HFF-Myc (cell line): ENCODE results near the gene ADGRL2.

Experiments used
- DNase-seq: peaks from one replicate; pipeline ENCODE4 v3.0.0-alpha.2; 2011; ENCODE audit warnings: low read depth; ENCODE audit errors: extremely low read depth
- H3K4me3 ChIP-seq: replicated peaks from 2 replicates; pipeline ENCODE4 v1.5.1; 2011; ENCODE audit warnings: low read depth, mild to moderate bottlenecking, control low read depth, low read length
- TF ChIP-seq, protein P1 (sequence below): IDR thresholded peaks from 2 replicates; pipeline ENCODE4 v1.5.1; 2012; ENCODE audit warnings: mild to moderate bottlenecking, low read depth, low read length, control low read depth; ENCODE audit errors: missing control alignments

ADGRL2 gene

DNA sequence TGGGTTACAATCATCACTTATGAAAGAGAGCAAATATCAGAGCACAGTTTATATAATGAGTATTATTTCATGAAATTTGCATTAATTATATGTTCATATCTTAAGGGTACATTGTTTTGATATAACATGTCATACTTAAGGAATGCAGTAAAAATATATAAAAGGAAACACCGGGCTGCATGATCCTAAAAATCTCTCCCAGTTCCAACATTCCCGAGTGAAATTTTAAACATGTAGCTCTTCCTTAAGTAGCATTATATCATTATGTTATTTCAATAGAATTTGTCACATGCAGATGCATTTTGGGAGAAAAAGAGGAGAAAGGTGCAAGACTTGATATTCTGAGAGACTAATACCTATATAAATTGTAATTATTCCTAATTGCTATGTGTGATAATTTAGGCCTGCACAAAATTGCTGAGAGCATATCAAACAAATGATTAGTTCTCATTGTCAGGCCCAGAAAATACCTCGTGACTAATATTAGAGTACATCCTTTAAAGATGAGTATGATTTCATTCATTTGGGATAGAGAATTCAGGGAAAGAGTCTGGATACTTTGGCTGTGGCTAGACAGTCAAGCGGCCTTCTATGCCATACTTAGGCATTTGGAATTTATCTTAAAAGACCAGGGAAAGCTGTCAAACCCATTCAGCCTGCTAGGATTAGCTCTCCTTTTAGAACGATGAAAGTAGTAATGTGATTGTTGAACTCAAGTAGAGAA, 86.8 kb downstream of the ADGRL2 start:
- no peak overlapping the region for H3K4me3 ChIP-seq
- TF ChIP-seq, protein P1, sequence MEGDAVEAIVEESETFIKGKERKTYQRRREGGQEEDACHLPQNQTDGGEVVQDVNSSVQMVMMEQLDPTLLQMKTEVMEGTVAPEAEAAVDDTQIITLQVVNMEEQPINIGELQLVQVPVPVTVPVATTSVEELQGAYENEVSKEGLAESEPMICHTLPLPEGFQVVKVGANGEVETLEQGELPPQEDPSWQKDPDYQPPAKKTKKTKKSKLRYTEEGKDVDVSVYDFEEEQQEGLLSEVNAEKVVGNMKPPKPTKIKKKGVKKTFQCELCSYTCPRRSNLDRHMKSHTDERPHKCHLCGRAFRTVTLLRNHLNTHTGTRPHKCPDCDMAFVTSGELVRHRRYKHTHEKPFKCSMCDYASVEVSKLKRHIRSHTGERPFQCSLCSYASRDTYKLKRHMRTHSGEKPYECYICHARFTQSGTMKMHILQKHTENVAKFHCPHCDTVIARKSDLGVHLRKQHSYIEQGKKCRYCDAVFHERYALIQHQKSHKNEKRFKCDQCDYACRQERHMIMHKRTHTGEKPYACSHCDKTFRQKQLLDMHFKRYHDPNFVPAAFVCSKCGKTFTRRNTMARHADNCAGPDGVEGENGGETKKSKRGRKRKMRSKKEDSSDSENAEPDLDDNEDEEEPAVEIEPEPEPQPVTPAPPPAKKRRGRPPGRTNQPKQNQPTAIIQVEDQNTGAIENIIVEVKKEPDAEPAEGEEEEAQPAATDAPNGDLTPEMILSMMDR = no peak
- DNase-seq = no peak

DNA sequence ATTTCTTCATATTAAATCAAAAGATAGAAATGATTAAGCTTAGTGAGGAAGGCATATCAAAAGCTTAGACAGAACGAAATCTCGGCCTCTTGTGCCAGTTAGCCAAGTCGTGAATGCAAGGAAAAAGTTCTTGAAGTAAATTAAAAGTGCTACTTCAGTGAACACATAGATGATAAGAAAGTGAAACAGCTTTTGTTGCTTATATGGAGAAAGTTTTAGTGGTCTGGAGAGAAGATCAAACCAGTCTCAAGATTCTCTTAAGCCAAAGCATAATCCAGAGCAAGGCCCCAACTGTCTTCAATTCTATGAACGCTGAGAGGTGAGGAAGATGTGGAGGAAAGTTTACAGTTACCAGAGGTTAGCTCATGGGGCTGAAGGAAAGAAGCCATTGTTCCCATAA, 88.4 kb downstream of the ADGRL2 start:
- no peak overlapping the region for H3K4me3 ChIP-seq
- TF ChIP-seq, protein P1 = no peak
- no peak for DNase-seq

GRCh38 chr1:81894867-81895266, 94.1 kb downstream of the ADGRL2 start:
- no peak for DNase-seq
- H3K4me3 ChIP-seq = no peak overlapping the region
- TF ChIP-seq, protein P1 = no peak

GRCh38 chr1:81899214-81899821, 98.6 kb downstream of the ADGRL2 start:
- TF ChIP-seq, protein P1 = no peak
- H3K4me3 ChIP-seq = no peak overlapping the region
- DNase-seq = no peak

DNA sequence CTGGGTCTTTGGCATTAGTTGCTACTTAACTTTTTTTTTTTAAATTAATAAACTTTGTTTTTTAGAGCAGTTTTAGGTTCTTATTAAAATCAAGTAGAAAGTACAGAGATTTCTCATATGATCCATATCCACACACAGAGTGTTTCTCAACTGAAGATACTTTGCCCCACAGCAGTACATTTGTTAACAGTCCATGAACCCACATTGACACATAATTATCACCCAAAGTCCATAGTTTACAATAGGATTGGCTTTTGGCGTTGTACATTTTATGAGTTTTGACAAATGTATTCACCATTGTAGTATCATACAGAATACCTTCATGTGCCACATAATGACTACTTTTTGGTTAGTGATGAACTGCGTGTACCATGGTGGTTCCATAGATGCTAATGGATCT, 106.8 kb downstream of the ADGRL2 start:
- H3K4me3 ChIP-seq = no peak overlapping the region
- DNase-seq = no peak
- TF ChIP-seq, protein P1 = no peak

- no peak overlapping the region for H3K4me3 ChIP-seq
- TF ChIP-seq, protein P1 = no peak
- DNase-seq = no peak
Observed at GRCh38 chr1:81912383-81912782, 111.6 kb downstream of the ADGRL2 start.

GRCh38 chr1:81915937-81916336, 115.2 kb downstream of the ADGRL2 start:
- no peak for DNase-seq
- H3K4me3 ChIP-seq = no peak overlapping the region
- TF ChIP-seq, protein P1 = no peak
